Stomach (tissue), 9 donors: ENCODE data around the gene SH3GL2. TPM values are rescaled to one million over a fixed set of nuclear protein-coding genes. Genes with fewer than 3 reads are reported as not detected.

Source experiments
- DNase-seq, 2 donors: peaks; one replicate each; pipeline versions ENCODE4 v3.0.0 to v3.0.0-alpha.2; 2013 to 2019
- H3K27ac ChIP-seq, 5 donors: fragments of 200-600 bp in 4 of 5; sonication (generic) in 4 of 5; one replicate each; pipeline ENCODE4 v1.5.1; 2013 to 2019; ENCODE audit warnings: mild to moderate bottlenecking in 1 of 5, moderate library complexity in 1 of 5
- H3K27me3 ChIP-seq, 3 donors: fragments of 200-600 bp; sonication (generic); one replicate each; pipeline ENCODE4 v1.5.1; 2017 to 2019; ENCODE audit warnings: mixed run types in 1 of 3
- H3K36me3 ChIP-seq, 4 donors: fragments of 200-600 bp; sonication (generic); 1 replicate in 3 of 4; 2 replicates in 1 of 4; pipeline ENCODE4 v1.5.1; 2016 to 2019
- H3K4me1 ChIP-seq, 4 donors: fragments of 200-600 bp; sonication (generic); one replicate each; pipeline ENCODE4 v1.5.1; 2016 to 2019
- H3K4me3 ChIP-seq, 4 donors: fragments of 200-600 bp; sonication (generic) in 3 of 4; one replicate each; pipeline ENCODE4 v1.5.1; 2016 to 2019; ENCODE audit warnings: mild to moderate bottlenecking in 1 of 4
- H3K9me3 ChIP-seq, 4 donors: fragments of 200-600 bp; sonication (generic); one replicate each; pipeline ENCODE4 v1.5.1; 2016 to 2019
- CTCF ChIP-seq, 7 experiments: fragments of 450-650 bp in 4 of 7; fragments of 200-600 bp in 3 of 7; sonication (generic) in 3 of 7; IDR thresholded peaks; one replicate each; pipeline ENCODE4 v1.5.1; 2016 to 2019; ENCODE audit warnings: antibody characterized with exemption in 7 of 7, control low read depth in 2 of 7, mild to moderate bottlenecking in 1 of 7
- EP300 ChIP-seq: sonication (generic); formaldehyde crosslinking; IDR thresholded peaks from one replicate; pipeline ENCODE4 v1.6.1; 2017; ENCODE audit warnings: antibody characterized with exemption
- POLR2A ChIP-seq, 4 donors: fragments of 450-650 bp; IDR thresholded peaks; one replicate each; pipeline ENCODE4 v1.6.1; 2016; ENCODE audit warnings: antibody characterized with exemption in 4 of 4, control low read depth in 2 of 4, mild to moderate bottlenecking in 1 of 4, moderate library complexity in 1 of 4
- POLR2AphosphoS5 ChIP-seq, 3 donors: sonication (generic); formaldehyde crosslinking; IDR thresholded peaks; one replicate each; pipeline ENCODE4 v1.6.1; 2016; ENCODE audit warnings: antibody characterized with exemption in 3 of 3
- WGBS, 5 donors: extraction: QIAGEN DNeasy Blood & Tissue Kit in 3 of 5; methylation state at CpG; one replicate each; pipeline versions ENCODE4 v1.1.5 to v1.1.7; 2013 to 2018; 5-methylcytosine and 5-hydroxymethylcytosine counted together
- intact Hi-C: fragments of 100-400 bp; cut with DNase I; formaldehyde crosslinking; loops from one replicate; pipeline ENCODE4 v1.15.1; 2023; ENCODE audit warnings: low total_unique reads
- polyA plus RNA-seq, 3 donors: library from polyadenylated mRNA; stranded (reverse); fragments of 200-250 nt; gene quantifications; one replicate each; pipeline ENCODE4 v1.2.3, GENCODE V29; 2013
- total RNA-seq, 5 donors: library from RNA; depleted of rRNA; stranded (reverse); fragments of >200 nt; gene quantifications; one replicate each; pipeline versions ENCODE4 v1.1.0 to v1.2.3, GENCODE V29; 2014 to 2016
- donor health status: healthy with polysubstance abuse.
- donor health status: Bipolar disorder and iron deficiency.
- donor health status: healthy.

The SH3GL2 gene
- total and polyA plus RNA-seq, 8 donors, result 0.89 to 17.5 (median 7.7) TPM; not detected in 1

GRCh38 chr9:17611342-17611741 lies 32.5 kb downstream of the SH3GL2 start:
- Histone ChIP-seq H3K9me3 (no peaks in the 10 kb centered on the region), H3K4me1 (no peaks in the 10 kb centered on the region), H3K36me3 (no peaks in the 10 kb centered on the region), H3K27me3 (no peaks in the 10 kb centered on the region), H3K4me3 (no peak overlapping the region), H3K27ac (no peak overlapping the region)
- DNase-seq, result no peak
- TF ChIP-seq EP300 (no peak), CTCF (IDR thresholded peaks at IDR 0.05) (no peak), POLR2A (IDR thresholded peaks at IDR 0.05) (no peak), POLR2AphosphoS5 (IDR thresholded peaks at IDR 0.05) (no peak)
- intact Hi-C loops, result no loop called here
- WGBS, 5 donors, result 47 to 96% (median 93%) methylated on average over 2 of the region's 2 CpGs

DNA sequence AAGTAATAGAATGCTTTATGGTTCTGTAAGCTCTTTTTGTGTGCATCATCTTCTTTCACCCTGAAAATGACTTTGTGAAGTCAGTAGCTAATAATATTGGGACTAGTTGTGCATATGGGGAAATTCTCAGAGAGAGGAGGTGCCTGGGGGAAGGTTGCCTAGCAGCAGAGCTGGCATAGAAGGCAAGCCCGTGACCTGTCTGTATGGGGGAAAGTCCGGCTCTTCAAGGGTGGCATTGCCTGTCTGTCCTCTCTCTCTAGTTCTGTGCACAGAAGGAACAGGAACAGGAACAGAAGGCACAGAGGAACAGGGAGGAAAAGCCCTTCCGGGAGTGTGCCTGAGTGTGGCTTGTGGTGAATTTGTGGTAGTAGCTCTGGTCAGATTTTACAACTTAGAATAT lies 33.1 kb downstream of the SH3GL2 start:
- H3K9me3 ChIP-seq, result no peaks in the 10 kb centered on the region
- H3K27me3 ChIP-seq, result no peaks in the 10 kb centered on the region
- intact Hi-C loops, result no loop called here
- DNase-seq, result no peak
- no peaks in the 10 kb centered on the region for H3K36me3 ChIP-seq
- no peak overlapping the region for H3K4me3 ChIP-seq
- no peaks in the 10 kb centered on the region for H3K4me1 ChIP-seq
- H3K27ac ChIP-seq, result no peak overlapping the region
- TF ChIP-seq POLR2A (IDR thresholded peaks at IDR 0.05) (no peak), EP300 (no peak), CTCF (IDR thresholded peaks at IDR 0.05) (no peak), POLR2AphosphoS5 (IDR thresholded peaks at IDR 0.05) (no peak)
- WGBS, 5 donors, result 29 to 40% (median 38%) methylated on average over 3 of the region's 3 CpGs

DNA sequence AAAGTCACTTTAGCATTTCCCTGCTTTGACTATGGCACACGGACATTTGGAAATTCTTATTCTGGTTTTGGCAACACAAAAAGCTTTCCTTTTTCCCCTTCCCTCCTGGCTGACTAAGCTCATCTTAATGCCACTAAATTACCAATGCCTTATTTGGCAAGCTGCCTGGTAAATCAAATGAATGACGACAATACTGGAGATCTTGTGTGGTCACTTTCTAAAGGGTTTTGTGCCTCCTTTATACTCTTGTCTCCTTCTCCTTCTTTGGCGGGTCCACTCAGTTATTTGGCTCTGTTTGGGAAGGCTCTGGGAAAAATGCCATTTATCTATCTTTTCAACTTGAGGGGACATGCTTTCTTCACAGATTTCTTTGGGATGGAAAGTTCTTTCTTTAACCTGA lies 34.9 kb downstream of the SH3GL2 start:
- intact Hi-C loops, result no loop called here
- DNase-seq, result no peak
- Histone ChIP-seq H3K4me3 (no peak overlapping the region), H3K36me3 (no peaks in the 10 kb centered on the region), H3K9me3 (no peaks in the 10 kb centered on the region), H3K27me3 (no peaks in the 10 kb centered on the region), H3K4me1 (no peaks in the 10 kb centered on the region), H3K27ac (no peak overlapping the region)
- 31 to 56% (median 46%) methylated on average over 3 of the region's 3 CpGs for WGBS, 5 donors
- TF ChIP-seq EP300 (no peak), POLR2AphosphoS5 (IDR thresholded peaks at IDR 0.05) (no peak), POLR2A (IDR thresholded peaks at IDR 0.05) (no peak), CTCF (IDR thresholded peaks at IDR 0.05) (no peak)

DNA sequence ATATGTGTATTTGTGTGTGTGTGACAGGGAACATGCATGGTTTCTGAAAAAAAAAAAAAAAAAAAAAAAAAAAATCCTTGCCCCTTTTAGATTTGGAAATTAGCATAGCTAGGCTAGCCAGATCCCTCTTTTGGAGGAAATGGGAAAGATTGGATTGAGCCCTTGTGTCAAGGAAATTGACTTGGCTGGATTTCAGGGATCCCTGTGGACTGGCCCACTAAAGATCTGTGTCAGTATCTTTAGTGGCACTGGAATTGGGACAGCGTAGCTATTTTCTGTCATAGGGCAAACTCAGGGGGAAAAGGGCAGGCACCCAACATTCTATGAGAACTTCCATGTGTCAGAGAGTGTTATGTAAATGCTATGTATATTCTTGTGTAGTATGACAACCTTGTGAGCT lies 35.4 kb downstream of the SH3GL2 start:
- H3K27ac ChIP-seq, result no peak overlapping the region
- H3K9me3 ChIP-seq, result no peaks in the 10 kb centered on the region
- WGBS, 5 donors, result 86 to 100% (median 89%) methylated on average over 1 of the region's 1 CpG
- intact Hi-C loops, result no loop called here
- no peaks in the 10 kb centered on the region for H3K36me3 ChIP-seq
- no peaks in the 10 kb centered on the region for H3K27me3 ChIP-seq
- no peak overlapping the region for H3K4me3 ChIP-seq
- TF ChIP-seq POLR2A (IDR thresholded peaks at IDR 0.05), result no peak
- TF ChIP-seq CTCF (IDR thresholded peaks at IDR 0.05), result no peak
- no peak for TF ChIP-seq POLR2AphosphoS5 (IDR thresholded peaks at IDR 0.05)
- TF ChIP-seq EP300, result no peak
- H3K4me1 ChIP-seq, result no peaks in the 10 kb centered on the region
- DNase-seq, result no peak
